HG02623 (cell line): Measurements from ENCODE around the gene KCNH3.

Experiments used
- ATAC-seq: cut with Tn5 transposase; IDR thresholded peaks from one replicate; pipeline ENCODE4 v1.9.1; 2021; ENCODE audit warnings: moderate library complexity; ENCODE audit not compliant: unreplicated experiment

The KCNH3 gene

GRCh38 chr12:49543221-49543913 is 4.5 kb downstream of the KCNH3 start:
- ATAC-seq: no peak

GRCh38 chr12:49543914-49544815 is 5.3 kb downstream of the KCNH3 start:
- ATAC-seq: no peak

GRCh38 chr12:49545815-49546214 is 7.0 kb downstream of the KCNH3 start:
- ATAC-seq: no peak

DNA sequence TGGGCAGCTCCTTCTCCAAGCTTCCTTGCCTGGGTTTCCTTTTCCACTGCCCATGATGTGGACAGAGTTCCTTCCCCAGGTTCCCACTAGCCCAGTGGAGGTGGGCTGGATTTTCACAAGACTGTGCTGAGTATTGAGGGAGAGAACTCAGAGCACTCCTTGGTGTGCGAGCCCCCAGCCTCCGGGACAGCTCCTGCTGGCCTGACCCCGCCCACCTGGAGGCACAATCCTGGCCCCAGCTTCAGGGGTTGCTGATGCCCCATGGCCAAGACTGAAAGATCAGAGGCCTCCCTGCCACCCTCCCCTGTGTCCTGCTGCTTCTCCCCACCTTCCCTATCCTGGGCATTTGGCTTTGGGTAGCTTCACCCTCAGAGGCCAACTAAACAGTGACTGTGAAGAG is 7.7 kb downstream of the KCNH3 start:
- no peak for ATAC-seq

DNA sequence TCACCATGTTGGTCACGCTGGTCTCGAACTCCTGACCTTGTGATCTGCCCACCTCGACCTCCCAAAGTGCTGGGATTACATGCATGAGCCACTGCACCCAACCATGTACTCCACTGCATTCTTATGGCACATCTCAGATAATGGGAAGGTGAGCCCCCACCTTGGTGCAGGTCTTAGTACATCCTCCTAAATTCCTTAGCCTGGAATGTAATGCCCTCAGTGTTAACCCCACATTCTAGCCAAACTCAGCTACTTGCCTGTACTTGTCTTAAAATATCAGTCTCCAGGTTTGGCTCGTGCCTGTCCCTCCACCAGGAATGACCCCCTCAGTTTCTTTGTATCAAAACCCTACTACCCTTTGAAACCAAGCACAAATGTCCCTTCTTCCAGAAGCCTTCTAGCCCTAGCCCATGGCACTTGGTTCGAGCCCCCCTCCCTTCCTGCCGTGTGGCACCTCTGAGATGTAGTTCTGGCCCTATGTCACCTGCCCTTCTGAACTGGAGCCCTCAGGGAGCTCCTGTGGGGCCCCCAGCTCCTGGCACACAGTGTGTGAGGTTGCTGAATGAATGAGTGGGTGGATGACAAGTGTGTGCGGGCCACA is 8.4 kb downstream of the KCNH3 start:
- no peak for ATAC-seq

GRCh38 chr12:49548481-49548821 is 9.6 kb downstream of the KCNH3 start:
- no peak for ATAC-seq

DNA sequence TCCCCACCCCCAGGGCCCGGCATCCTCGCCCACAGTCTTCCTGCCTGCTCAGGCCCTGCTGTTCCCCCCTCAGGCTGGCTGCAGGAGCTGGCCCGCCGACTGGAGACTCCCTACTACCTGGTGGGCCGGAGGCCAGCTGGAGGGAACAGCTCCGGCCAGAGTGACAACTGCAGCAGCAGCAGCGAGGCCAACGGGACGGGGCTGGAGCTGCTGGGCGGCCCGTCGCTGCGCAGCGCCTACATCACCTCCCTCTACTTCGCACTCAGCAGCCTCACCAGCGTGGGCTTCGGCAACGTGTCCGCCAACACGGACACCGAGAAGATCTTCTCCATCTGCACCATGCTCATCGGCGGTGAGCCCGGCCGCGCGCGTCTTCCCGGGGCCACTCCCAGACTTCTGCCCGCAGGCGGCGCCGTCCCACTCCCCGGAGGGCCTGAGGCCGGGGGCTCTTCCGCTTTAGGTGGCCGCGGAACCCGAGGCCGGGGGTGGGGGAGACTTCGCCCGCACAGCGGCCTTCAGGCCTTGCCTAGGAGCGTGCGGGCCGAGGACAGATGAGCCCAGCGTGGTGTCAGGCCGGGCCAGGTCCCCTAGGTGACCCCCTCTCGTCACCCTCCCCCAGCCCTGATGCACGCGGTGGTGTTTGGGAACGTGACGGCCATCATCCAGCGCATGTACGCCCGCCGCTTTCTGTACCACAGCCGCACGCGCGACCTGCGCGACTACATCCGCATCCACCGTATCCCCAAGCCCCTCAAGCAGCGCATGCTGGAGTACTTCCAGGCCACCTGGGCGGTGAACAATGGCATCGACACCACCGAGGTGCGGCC is 10.2 kb downstream of the KCNH3 start:
- no peak for ATAC-seq

- ATAC-seq: no peak
Observed at GRCh38 chr12:49549735-49550692, 11.2 kb downstream of the KCNH3 start.

DNA sequence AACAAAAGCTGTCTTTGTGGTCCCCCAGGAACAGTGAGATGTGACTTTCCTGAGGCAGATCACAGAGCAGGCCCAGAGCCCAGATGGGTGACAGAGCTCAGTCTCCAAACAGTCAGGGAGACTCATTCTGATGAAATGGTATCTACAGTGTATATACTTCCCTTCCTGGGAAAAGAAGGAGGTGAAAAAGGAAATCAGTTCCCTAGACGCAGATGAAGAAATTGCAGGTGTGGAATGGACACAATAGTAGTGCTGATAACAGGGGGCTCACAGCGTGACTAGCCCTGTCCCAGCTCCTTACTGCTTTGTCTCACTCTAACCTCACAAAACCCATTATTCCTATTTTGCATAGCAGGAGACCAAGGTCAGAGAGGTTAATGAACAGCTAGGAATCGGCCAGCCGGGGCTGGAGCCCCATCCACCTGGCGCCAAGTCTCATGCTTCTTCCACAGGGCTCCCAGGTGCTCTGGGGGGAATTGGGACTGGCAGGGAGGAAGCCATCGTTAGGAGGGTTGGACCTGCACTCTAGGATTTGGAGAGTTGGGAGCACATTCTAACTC is 11.9 kb downstream of the KCNH3 start:
- no peak for ATAC-seq

DNA sequence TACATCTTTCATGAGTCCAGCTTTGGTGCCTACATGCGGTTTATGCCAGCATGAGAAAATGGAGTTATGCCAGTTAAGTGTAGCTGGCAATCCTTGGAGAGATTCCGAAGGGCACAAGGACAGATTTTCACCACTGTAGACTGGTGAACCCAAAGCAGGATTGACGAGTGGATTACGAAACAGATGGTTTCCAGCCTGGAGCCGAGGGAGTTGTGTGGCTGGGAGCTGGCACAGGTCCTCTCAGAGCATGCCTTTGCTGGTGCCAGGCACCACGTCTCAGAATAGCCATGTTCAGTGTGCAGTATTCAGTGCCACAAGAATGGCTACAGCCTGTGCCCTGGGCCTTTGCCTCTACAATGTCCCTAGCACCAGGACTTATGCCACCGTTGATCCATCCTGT is 13.2 kb downstream of the KCNH3 start:
- ATAC-seq: no peak

GRCh38 chr12:49552425-49552824 is 13.6 kb downstream of the KCNH3 start:
- ATAC-seq: no peak

DNA sequence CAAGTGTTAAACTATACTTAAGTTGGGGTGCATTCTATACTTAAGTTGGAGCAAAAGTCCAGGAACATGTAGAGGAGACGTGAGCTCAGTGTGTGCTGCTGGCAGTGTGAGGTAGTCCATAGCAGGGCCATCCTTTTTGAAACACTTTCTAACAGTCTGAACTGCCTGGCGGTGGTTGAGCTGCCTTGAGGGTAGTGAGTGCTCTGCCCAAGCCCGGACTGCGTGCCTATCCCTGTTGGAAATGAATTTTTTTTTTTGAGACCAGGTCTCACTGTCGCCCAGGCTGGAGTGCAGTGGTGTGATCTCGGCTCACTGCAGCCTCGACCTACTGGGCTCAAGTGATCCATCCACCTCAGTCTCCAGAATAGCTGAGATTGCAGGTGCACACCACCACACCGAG is 14.1 kb downstream of the KCNH3 start:
- no peak for ATAC-seq

- no peak for ATAC-seq
Observed at GRCh38 chr12:49553512-49554088, 14.8 kb downstream of the KCNH3 start.

DNA sequence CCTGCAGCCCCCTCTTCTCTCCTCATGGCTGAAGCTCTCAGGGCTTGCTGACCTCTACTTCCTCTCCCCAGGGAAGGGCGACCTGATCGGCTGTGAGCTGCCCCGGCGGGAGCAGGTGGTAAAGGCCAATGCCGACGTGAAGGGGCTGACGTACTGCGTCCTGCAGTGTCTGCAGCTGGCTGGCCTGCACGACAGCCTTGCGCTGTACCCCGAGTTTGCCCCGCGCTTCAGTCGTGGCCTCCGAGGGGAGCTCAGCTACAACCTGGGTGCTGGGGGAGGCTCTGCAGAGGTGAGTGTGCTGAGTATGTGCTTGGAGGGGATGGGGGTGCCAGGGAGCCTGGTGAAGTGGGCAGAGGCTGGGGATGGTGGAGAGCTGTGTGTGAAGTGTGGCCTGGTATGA is 15.4 kb downstream of the KCNH3 start:
- no peak for ATAC-seq

DNA sequence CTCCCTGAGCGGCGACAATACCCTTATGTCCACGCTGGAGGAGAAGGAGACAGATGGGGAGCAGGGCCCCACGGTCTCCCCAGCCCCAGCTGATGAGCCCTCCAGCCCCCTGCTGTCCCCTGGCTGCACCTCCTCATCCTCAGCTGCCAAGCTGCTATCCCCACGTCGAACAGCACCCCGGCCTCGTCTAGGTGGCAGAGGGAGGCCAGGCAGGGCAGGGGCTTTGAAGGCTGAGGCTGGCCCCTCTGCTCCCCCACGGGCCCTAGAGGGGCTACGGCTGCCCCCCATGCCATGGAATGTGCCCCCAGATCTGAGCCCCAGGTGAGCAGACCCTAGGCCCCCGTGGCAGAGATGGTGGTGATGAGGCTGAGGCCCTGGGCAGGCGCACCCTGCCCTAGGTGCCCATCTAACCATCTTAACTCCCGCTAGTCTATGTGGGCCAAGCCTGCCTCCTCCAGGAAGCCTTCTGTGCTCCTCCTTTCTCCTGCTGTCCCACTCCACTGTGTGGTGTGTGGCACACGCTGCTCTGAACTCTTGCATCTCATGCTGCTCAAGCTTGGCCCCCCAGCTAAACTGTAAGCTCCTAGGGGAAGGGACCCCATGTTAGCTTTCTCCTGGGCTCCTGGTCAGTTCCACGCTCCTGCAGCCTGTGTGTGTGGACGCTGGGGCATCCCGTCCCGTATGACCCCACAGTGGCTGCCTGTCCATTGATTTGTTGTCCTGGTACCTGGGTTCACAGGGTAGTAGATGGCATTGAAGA is 17.0 kb downstream of the KCNH3 start:
- no peak for ATAC-seq

DNA sequence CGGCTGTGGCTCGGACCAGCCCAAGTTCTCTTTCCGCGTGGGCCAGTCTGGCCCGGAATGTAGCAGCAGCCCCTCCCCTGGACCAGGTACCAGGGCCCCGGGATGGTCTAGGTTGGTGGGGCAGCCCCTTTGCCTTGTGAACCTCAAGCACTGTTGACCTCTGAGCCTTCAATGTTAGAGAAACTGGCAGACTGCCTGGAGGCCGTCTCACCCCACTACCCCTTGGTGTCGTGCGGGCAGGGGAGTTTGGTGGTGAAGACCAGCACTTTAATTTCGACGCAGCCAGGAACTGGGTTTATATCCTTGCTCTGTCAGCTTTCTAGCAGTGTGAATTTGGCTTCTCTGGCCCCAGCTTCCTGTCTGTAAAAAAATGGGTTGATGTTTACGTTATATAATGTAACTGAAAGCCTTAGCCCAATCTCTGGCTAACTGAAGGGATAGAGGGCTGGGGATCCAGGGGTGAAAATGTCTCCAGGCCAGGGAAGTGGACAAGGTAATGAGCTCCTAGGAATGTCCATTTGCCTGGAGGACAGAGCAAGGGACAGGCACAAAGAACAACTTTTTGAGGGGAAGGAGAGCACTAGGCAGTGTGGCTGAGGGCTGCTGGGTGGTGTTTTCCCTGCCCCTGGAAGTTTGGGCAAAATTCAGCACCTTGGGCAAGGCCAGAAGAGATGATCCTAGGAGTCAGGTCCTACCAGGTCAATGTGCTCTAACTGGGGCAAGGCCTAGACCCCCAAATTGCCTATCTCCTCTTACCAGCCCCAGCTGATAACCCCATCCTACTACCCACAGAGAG is 17.8 kb downstream of the KCNH3 start:
- no peak for ATAC-seq

- no peak for ATAC-seq
Observed at GRCh38 chr12:49557187-49557916, 18.5 kb downstream of the KCNH3 start.
